Fibroblast of the aortic adventitia (primary cell): ENCODE measurements around the gene GABRB2. TPM values are rescaled to one million over a fixed set of nuclear protein-coding genes. Genes with fewer than 3 reads are reported as not detected.

ENCODE experiments used
- DNase-seq: peaks from one replicate; pipeline ENCODE4 v3.0.0-alpha.2; 2010; ENCODE audit warnings: low read depth
- H3K4me3 ChIP-seq: 2 replicates; pipeline ENCODE4 v1.5.1; 2011; ENCODE audit warnings: low read depth, mild to moderate bottlenecking, control low read depth, low read length, moderate library complexity
- total RNA-seq: library from RNA; depleted of rRNA; stranded (reverse); fragments of >200 nt; gene quantifications from 2 replicates; pipeline ENCODE4 v1.2.3, GENCODE V29; 2012; ENCODE audit warnings: low replicate concordance
- TF ChIP-seq, protein P1 (sequence below): IDR thresholded peaks from 2 replicates; pipeline ENCODE4 v1.5.1; 2011; ENCODE audit warnings: mild to moderate bottlenecking, low read length, control low read depth, inconsistent platforms; ENCODE audit not compliant: insufficient read depth

Gene GABRB2
- total RNA-seq, 1 donor, result 0.09 TPM

DNA sequence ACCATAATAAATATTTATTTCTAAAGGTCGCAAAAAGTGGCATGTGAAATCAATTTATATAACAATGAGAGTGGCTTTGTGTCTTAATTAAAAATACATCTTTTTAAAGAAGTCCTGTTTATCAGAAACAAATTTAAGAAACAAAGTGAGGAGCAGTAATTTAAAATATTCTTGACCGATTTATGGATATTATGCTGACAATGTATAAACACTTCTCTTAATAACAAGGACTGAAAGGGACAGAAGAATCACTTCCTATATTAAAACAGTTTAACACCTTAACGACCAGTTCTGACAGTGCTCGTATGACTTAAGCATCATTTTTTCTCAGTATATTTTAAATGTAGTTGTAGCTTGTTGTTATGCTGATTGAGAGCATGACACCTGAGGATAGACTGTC, 149.1 kb downstream of the GABRB2 start:
- DNase-seq, result no peak
- TF ChIP-seq, protein P1, sequence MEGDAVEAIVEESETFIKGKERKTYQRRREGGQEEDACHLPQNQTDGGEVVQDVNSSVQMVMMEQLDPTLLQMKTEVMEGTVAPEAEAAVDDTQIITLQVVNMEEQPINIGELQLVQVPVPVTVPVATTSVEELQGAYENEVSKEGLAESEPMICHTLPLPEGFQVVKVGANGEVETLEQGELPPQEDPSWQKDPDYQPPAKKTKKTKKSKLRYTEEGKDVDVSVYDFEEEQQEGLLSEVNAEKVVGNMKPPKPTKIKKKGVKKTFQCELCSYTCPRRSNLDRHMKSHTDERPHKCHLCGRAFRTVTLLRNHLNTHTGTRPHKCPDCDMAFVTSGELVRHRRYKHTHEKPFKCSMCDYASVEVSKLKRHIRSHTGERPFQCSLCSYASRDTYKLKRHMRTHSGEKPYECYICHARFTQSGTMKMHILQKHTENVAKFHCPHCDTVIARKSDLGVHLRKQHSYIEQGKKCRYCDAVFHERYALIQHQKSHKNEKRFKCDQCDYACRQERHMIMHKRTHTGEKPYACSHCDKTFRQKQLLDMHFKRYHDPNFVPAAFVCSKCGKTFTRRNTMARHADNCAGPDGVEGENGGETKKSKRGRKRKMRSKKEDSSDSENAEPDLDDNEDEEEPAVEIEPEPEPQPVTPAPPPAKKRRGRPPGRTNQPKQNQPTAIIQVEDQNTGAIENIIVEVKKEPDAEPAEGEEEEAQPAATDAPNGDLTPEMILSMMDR, result no peak
- no peak overlapping the region for H3K4me3 ChIP-seq

DNA sequence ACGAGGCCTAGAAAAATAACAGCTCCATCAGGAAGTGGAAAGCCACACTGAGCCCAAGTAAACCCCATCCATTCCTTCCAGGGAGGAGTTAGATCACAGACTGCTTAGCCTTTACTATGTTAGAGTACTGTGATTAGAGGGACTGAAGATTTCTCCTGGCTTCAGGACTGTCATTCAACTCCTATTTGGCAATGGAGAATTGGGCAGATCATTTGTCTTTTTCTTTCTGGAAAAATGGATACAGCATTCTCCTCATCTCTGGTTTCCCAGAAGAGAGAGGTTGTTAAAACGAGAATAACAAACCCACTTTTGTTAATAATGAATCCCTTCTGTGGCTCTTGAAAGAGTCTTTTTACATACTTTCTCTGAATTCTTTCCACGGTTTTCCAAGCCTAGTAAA, 150.4 kb downstream of the GABRB2 start:
- DNase-seq, result no peak
- H3K4me3 ChIP-seq, result no peak overlapping the region
- TF ChIP-seq, protein P1, result no peak

DNA sequence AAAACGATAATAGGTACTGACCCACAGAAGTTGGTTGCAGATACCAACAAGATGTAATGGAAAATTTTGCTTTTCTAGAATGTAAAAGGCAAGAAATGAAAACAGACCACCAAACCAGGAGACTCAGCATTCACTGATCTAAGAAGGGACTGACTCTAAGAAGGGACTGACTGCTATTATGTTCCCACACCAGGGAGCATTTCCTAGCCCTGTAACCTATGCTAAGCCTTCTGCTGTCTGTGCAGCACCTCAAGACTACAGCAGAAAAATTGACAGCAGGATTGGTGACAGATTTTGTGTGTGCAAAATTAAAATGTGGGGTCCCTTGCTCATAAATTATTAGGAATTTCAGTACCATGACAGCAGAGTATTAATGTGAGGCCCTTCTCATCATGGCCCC, 154.8 kb downstream of the GABRB2 start:
- TF ChIP-seq, protein P1, result no peak
- DNase-seq, result no peak
- no peak overlapping the region for H3K4me3 ChIP-seq

DNA sequence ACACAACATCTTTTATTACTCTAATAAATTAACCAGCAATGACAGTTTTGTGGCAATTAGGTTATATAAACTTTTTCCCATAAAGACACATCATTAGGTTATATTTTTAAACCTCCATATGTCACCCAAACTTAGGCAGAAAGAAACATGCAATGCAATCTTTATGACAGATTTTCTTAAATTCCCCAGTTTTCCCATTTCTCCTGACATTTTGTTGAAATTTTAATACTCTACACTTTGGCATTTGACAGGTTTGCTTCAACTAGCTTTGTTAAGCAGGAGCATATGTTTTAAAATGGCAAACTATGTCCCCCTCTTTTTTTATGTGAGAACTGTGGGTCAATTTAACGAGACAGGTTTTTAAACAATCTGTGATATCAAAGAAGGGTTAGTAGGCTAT, 155.5 kb downstream of the GABRB2 start:
- H3K4me3 ChIP-seq, result no peak overlapping the region
- no peak for DNase-seq
- TF ChIP-seq, protein P1, result no peak

DNA sequence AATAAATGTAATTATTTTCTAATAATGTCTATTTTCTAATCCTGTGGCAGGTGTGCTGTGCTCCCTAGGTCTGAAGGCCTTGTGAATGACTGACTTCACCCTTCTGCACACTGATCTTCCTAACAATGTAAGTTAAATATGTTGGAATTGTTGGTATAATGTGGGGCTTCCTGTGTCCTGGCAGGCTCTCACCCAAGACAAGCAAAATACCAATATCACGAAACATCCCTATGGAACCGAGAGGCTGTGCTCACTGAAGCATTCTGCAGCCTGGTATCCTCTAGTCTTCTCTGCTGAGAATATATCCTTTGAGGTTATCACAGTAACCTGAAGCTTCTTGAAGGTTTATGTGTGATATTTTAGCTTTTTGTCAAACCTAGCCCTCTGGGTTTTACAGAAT, 159.4 kb downstream of the GABRB2 start:
- no peak for DNase-seq
- TF ChIP-seq, protein P1, result no peak
- H3K4me3 ChIP-seq, result no peak overlapping the region

DNA sequence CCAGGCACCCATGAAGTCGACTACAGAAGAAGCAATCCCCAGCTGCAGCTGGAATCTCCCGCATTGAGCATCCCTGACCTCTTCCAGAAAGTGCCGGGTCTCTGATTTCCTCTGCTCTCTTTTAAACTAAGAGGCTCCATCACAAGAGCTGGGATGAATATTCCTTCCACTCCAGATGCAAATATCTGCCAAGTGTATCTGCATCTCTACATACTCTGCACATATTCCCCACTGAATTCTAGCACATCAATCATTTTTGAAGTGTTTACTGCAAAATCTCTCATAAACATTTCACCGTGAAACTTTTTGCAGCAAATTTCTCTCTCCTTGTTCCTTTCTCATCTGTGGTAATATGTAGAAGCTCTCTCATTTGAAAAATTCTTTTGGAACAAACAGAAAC, 161.5 kb downstream of the GABRB2 start:
- no peak overlapping the region for H3K4me3 ChIP-seq
- TF ChIP-seq, protein P1, result no peak
- DNase-seq, result no peak

DNA sequence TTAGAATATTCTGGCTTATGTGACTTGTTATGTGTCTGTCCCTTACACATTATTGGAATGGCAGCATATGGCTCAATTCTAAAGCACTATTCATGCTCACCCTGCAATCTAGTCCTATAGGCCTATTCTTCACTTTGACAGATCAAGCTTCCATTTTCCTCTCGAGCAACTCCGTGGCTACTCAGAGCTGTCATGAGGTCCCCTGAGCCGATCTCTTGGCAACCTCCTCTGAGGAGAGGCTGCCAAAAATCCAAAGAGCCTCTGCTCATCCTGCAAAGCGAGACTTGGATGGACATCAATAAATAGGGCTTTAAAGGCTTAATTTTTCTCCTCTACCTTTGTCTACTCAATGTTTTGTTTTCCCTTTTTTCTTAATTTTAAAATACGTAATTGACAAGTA, 163.8 kb downstream of the GABRB2 start:
- DNase-seq, result no peak
- TF ChIP-seq, protein P1, result no peak
- H3K4me3 ChIP-seq, result no peak overlapping the region
